HG03575 (cell line): ENCODE measurements around the gene KSR2.

Experiments used
- ATAC-seq: cut with Tn5 transposase; IDR thresholded peaks from one replicate; pipeline ENCODE4 v1.9.1; 2021; ENCODE audit not compliant: unreplicated experiment, insufficient number of reproducible peaks, low FRiP score; ENCODE audit errors: extremely low read depth

KSR2 gene

GRCh38 chr12:117472983-117473382 lies 495.8 kb downstream of the KSR2 start:
- no peak for ATAC-seq

DNA sequence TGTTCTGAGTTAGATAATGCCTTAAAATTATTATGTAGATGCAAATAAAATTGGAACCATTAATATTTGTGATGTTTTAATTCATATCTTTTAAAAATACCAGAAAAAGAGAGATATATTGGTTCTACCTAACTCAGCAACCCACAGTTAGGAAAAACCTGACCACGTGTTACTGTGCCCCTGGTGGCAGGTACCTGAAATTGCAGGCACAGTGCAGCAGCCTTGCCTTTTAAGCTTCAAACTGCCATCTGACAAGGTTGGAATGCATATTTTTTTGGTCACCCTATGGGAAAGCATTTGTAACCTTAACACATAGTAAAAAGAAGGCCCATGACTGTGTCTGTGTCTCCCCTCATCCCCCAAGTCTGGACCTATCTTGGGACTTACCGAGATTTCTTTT lies 498.0 kb downstream of the KSR2 start:
- no peak for ATAC-seq

DNA sequence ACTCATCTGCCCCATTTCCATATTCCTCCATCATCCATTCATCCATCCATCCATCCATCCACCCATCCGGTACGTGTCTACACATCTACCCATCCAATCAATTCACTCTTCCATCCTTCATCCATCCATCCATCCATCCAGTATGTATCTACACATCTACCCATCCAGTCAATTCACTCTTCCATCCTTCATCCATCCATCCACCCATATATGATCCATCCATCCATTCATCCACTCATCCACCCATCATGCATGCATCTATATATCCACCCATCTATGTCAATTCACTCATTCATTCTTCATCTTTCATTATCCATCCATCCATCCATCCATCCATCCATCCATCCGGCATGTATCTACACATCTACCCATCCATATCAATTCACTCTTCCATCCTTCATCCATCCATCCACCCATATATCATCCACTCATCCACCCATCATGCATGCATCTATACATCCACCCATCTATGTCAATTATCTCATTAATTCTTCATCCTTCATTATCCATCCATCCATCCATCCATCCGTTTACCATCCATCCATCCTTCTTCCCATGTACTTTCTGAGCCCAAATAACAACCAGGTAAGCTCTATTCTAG lies 498.8 kb downstream of the KSR2 start:
- ATAC-seq, result no peak

DNA sequence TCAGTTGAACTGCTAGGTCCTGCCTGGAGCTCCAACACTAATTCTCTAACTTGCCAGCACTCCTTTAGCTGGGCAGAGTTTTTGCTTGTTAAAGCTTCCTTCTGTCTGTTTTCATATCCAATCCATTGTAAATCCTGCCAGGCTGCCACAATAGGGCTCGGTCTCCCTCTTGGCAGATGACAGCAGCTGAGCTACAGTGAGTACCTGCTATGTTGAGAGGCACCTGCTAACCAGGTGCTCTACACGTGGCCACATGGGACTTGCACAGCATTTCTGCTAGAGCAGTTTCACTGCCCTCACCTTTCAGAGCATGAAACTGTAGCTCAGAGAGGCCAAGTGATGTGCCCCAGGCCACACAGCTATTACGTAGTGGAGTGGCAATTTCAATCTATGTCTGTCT lies 500.8 kb downstream of the KSR2 start:
- ATAC-seq, result no peak

DNA sequence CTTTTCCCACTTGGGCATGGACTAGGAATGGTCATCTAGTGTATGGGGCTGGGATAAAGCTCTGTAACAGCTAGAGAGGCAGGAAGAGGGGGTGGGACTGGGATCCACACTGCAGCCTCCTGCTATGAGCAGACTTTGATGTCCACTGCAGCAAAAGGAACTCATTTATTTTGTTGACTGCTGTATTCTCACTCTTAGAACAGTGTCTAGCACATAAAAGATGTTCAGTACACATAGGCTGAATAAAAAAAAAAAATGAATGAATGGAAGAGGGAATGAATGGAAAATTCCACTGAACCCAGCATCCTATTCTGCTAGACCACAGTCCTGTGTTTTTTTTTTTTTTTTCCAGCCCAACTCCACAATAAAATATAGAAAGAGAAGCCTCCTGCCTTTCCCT lies 501.2 kb downstream of the KSR2 start:
- ATAC-seq, result no peak

- no peak for ATAC-seq
These were observed 502.0 kb downstream of the KSR2 start for GRCh38 chr12:117466677-117467362.

GRCh38 chr12:117461732-117462131 lies 507.1 kb downstream of the KSR2 start:
- ATAC-seq, result no peak

DNA sequence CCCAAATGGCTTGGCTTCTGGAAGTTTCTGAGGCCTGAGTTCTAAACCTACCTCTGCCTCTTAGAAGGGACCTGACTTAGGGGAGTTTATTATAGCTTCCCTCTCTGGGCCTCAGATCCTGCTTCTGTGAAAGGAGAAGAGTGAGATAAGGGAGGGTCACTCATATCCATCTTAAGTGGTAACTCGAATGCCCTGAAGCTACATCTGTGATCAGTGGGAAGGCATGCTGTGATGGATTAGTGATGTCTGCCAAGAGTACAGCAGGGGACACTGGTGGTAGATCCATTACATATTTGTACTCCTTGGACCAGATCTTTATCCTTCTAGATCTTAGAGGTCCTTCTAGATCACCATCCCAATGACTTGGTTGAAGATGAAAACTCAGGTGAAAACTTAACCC lies 509.6 kb downstream of the KSR2 start:
- ATAC-seq, result no peak

GRCh38 chr12:117457189-117457588 lies 511.6 kb downstream of the KSR2 start:
- ATAC-seq, result no peak

DNA sequence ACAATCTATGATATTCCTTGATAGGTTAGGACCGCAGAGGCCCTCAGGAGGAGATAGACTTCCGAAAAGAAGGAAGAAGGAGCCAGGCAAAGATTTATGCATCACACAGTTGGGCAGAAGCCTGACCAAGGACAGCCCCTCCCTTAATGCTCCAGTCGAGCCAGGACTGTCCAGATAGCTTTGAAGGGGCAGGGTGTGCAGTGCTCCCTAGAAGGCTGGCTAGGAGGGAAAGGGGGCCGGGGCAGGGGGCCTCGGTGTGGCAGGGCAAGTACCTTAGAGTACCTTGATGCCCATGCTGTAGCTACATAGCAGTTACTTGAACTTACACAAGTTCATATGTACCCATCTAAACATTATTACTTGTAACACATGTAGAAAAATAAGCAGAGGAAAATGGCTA lies 512.7 kb downstream of the KSR2 start:
- no peak for ATAC-seq

DNA sequence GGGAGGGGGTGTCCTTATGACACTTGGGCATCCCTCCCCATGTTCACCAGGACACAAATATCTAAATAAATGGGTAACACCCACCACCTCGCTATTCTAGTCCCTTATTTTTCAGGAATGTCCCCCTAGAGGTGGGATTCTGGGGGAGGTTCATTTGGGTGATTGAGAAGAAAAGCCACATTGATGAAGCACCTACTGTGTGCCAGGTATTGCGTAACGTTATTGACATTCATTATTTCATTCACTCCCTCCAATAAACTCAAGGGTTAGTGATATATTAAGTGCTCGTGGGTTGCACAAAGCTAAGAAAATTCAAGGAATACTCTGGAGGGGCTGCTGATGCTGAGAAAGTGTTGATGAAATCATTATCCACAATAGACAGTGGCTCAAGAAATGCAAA lies 514.8 kb downstream of the KSR2 start:
- ATAC-seq, result no peak

GRCh38 chr12:117452112-117452511 lies 516.7 kb downstream of the KSR2 start:
- no peak for ATAC-seq

DNA sequence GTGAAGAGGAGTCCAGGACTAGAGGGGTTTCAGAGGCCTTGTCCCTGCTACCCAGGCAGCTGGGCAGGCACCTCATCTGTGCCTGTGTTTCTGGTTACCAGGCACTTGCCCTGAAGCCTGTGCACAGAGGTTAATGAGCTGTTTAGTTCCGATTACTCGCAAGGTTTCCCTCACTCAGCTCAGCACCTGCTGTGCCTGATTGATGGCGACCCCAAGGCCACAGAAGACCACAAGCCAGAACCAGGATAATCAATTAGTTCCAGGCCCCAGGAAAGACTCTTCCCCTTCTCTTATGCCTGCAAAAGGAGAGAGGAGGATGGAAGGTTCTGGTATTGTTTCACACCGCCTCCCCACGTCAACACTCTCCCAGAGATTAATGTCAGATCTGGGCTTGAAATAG lies 518.6 kb downstream of the KSR2 start:
- no peak for ATAC-seq

DNA sequence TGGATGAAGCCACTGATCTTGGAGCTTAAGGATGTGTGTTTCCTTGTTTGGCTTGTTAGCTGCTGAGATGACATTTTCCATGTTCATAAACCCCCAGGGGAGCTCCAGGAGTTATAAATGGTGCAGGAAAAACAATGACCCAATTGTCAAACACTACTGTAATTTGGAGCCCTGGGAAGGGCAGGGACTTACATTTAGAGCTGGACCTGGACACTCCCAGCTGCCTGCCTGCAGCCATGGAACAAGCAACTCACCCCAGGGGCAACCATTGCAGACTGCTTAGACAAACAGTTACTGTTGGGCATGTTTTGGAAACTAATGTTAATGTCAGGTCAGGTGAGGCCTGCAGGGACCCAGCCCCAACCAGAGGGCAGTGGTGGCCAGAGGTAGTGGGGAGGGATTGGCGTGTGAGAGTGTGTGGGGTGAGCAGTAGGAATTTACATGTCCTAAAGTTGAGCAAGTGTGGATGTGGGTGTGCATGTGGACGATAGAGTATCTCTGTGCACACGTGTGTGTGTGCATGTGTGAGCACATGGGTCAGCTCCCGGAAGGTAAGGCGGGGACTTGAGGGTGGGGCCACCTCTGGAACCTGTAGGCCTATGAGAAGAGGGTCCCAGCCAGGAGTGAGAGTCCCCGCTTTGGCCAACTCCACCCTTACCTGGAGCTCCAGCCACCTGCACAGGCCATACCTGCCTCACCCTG lies 521.0 kb downstream of the KSR2 start:
- no peak for ATAC-seq

GRCh38 chr12:117444781-117445180 lies 524.0 kb downstream of the KSR2 start:
- ATAC-seq, result no peak

- no peak for ATAC-seq
These were observed 527.0 kb downstream of the KSR2 start for GRCh38 chr12:117441751-117442150.

DNA sequence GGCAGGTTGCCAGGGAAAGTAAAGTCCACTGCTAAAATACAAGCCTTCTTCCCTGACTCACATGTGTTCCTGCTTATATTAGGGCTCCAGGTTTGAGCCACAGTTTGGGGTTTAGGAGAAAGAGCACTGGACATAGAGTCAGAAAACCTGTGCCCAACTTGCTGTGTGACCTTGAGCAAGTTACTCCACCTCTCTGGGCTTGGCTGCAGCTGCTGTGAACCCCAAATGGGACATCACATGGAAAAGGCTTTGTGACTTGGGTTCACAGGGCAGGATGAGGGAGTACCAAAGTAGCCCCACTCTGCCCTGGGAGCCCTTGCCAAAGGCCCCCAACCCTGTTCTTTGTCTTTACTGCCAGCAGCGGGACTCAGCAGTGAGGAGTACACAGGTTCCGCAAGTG lies 528.4 kb downstream of the KSR2 start:
- ATAC-seq, result no peak

DNA sequence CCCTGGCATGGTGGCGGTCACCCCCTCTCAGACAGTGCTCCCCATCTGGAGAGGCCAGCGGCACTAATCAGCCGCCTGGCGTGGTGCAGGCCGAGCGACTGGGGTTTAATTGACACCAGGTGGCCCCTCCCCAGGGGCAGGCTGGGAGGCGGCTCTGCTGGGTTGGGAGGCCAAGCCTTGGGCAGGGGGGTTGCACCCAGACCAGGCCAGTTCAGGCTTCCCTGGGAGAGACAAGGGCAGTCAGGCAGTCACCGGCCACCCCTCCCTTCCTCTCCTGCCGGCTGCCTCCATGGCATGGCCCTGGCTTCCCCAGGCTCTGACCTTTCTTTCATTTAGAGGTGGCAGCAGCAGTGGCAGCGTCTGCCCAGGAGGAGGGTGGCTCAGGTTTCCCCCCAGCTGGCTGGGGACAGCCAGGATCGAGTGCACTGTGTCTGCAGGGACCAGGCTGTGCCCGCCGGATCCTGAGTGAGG lies 529.2 kb downstream of the KSR2 start:
- ATAC-seq, result no peak

- no peak for ATAC-seq
These were observed 530.0 kb downstream of the KSR2 start for GRCh38 chr12:117438809-117439208.

GRCh38 chr12:117437516-117438255 lies 531.1 kb downstream of the KSR2 start:
- ATAC-seq, result no peak
